Measurements from ENCODE around the gene UNC93B1.

The UNC93B1 gene

DNA sequence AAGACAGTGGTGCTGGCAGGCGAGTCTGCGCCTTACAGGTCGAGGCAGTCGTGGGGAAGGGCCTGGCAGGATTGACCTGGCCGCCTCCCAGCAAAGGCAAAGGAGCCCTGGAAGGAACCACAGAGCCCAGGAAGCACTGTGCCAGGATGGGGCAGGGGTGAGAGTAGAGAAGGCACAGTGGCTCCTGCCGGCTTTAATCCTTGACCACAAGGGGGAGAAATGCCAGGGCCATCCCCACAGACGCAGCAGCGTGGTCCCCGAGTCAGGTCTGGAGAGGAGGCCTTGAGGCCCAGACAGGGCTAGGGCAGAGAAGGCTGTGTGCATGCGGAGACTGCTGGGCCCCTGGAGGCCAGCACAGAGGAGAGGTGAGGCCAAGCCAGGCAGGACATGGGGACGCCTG is 16.7 kb upstream of the UNC93B1 start:
- DNase-seq = no peak

DNA sequence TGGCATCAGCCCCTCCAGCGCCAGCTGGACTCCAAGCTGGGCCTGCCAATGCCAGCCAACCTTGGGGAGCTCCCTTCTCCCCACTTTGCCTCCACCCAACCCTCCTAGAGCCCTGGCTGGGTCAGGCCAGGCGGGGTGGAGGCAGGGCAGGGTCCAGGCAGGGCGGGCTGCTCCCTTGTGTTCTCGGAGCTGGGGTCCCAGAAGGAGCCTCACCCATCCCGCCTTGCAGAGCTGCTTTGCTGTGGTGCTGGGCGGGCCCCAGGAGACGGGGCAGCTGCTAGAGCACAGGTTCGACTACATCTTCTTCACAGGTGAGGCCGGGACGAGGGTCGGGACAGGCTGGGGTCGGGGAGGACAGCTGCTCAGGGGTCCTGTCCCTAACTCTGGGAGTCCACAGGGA is 15.6 kb upstream of the UNC93B1 start:
- no peak for DNase-seq

DNA sequence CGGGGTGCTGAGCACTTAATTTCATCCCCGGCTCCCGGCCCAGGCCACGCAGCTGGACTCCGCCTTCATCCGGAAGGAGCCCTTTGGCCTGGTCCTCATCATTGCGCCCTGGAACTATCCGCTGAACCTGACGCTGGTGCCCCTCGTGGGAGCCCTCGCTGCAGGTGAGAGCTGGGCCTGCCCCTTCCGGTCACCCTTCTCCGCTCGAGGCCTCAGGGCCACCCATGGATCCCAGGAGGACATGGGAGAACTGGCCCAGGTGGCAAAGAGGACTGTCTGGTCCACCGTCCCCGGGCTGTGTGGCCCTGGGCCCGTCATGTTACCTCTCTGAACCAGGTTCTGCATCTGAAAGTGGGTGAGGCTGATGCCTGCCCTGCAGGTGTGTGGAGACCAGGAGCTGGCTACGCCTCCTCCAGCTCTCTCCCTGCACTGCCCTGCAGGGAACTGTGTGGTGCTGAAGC is 14.9 kb upstream of the UNC93B1 start:
- no peak for DNase-seq

DNA sequence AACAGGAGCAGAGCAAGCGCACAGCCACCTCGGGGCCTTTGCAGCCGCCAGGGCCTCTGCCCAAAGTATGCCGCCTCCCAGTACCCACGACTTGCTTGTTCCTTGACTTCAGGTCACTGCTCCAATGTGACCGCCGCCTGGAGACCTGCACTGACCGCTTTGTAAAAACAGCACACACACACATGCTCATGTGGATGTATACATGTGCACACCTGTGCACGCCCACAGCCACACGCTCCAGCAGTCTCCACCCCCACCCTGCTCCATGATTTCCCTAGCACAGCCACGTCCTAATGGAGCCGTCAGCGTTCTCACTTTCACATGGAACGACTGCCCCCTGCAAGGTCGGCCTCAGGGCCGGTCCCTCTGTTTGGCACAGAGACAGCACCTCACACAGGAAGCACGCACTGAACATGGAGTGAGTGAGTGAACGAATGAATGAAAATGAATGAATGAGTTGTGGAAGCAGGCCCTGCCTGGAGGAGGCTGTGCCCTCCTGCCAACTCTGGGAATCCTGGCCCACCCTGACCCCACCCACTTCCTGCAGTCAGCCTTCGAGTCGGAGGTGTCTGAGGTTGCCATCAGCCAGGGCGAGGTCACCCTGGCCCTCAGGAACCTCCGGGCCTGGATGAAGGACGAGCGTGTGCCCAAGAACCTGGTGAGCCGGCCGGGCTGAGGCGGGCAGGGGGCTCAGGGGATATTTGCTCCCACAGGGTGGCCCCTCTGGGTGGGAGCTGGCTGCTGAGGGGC is 14.3 kb upstream of the UNC93B1 start:
- DNase-seq = no peak

DNA sequence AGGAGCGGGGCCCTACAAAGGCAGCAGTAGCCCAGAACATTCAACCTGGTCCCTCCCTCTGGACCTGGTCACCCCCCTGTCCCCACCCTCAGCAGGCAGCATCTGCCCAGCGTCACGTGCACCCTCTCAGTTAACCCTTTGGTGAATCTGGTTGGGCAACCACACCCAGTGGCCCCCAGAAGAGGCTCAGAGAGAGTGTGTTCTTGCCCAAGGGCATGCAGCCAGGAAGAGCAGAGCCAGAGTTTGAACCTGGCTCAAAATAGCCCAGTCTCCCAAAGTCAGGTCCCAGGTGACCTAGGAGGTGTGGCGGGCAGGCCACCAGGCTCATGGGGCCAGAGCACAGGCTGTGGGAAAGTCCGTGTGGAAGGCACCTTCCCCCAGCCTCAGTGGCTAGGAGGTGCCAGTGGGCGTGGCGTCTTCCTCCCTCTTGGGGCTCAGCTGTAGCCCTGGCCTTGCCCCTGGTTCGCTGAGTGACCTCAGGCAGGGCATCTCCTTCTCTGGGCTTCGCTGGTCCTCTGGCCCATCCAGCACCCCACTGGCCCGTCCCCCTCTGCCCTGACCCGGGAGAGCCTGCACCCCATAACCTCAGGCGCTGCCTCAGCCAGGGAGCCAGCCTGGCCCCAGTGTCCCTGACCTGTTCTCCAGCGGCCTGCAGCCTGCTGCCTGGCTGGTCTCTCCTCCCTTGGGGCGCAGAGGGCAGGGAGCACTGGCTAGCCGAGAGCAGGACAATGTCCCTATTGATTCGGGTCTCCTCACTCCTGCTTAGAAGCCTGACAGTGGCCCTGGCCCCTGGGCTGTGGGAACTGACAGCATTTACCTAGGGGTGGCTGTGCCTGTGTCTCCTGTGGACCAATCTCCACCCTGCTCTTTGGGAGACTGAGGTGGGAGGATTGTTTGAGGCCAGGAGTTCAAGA is 13.3 kb upstream of the UNC93B1 start:
- no peak for DNase-seq

DNA sequence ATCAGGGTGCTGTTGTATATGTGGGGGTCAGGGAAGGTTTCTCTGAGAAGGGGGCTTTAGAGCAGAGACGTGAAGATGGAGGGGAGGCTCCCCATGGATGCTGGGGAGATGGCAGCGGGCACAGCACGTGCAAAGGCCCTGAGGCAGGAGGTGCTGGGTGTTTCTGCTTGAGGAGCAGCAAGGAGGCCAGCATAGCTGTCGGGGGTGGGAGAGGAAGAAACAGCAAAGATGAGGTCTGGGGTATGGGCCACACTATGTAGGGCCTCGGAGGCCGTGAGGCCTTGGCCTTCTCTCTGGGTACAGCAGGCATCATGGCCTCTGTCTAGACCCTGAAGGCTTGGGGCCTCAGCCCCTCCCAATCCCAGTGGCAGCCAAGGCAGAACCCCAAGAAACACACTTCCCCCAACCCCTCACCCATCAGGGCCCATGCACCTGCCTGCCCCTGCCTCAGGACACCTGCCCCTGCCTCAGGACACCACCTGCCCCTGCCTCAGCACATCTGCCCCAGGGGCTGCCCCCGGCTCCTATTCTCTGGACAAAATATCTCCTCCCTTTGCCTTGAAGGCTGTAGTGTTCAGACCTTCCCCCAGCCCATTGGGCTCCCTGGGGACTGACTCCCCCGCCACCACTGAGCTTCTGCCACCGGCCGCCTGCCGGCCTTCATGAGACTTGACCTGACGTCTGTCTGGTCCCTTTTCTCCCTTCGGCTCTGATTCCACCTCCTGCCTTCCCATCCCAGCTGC is 12.4 kb upstream of the UNC93B1 start:
- no peak for DNase-seq

DNA sequence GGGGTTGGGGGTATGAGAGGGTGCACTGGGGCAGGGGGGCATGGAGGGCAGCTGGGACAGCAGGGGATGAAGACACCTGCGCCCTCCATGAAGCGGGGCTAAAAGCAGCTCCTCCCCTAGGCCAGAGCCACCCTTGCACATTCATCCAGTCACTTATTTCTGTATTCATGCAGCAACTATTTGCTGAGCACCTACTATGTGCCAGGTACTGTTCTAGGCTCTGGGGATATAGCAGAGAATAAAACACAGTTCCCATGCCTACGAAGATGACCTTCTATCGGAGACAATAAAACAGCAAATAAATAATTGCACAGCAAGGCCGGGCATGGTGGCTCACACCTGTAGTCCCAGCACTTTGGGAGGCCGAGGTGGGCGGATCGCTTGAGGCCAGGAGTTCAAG is 11.6 kb upstream of the UNC93B1 start:
- no peak for DNase-seq

DNA sequence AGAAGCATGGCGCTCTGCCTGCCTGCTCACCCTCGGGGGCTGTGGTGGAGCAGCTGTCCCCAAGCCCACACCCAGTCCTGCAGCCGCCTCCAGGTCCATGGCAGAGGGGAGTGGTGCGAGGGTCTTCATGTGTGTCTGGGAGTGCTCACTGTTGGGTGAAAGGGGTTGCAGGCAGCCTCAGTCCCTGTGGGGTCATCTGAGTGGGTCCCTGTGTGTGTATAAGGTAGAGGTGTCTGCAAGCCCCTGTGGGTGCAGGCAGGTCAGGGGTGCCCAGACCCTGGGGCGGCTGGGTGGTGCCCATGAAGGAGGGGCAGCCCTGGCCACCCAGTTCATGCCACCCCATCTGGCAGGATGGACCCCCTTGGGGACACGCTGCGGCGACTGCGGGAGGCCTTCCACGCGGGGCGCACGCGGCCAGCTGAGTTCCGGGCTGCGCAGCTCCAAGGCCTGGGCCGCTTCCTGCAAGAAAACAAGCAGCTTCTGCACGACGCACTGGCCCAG is 11.1 kb upstream of the UNC93B1 start:
- DNase-seq = no peak

DNA sequence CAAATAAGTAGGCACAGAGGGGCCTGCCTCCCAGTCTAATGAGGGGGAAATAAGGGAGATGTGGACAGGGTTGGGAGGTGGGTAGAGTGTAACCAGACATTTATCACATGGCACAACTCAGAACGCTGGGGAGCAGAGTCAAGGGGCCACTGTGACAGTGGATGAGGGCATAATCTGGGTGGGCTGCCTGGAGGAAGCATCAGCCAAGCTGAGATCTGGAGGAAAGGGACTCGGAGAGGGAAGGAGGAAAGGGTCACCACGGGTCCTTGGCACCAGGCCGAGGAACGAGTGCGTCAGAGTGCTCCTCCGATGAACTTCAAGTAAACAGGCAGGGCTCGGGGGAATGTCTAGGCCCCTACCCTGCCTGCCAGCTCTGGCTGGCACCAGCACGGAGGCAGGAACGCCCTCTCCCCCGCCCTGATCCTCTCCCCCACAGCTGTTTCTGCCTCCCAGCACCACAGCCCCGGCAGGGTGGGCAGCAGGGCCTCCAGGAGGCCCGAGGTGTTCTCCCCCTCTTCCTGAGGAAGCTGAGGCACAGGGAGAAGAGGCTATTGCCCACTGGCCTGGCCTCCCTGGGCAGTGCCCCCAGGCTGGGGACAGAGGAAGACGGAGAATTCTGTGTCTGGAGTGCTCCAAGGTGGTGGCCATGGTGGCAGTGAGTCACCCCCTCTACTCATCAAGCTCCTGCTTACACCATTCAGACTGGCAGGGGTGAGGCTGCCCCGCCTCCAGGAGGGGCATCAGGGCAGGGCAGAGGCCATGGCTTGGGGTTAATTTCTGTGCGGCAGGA is 10.5 kb upstream of the UNC93B1 start:
- DNase-seq = no peak

DNA sequence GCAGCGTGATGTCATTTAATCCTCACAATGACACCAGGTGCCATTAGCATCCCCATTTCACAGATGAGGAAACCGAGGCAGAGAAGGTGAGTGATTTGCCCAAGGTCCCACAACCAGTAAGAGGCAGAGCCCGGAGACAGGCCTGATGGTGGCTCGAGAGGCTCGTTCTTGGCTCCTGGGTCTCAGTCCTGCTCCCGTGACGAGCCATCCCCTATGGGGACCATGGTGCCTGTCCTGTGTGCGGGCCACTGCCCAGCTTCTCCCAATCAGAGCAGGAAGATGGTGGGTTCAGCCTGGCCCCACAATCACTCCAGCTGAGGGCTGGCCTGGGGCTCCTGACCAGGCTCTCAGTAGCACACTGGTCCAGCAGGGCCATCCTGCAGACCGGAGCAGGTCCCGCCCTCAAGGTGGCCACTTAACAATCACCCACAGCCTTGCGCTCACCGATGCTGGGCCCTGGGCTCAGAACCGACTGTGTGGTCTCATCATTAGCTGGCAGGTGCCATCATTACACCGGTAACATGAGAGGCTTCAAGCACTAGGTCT is 9.8 kb upstream of the UNC93B1 start:
- no peak for DNase-seq

DNA sequence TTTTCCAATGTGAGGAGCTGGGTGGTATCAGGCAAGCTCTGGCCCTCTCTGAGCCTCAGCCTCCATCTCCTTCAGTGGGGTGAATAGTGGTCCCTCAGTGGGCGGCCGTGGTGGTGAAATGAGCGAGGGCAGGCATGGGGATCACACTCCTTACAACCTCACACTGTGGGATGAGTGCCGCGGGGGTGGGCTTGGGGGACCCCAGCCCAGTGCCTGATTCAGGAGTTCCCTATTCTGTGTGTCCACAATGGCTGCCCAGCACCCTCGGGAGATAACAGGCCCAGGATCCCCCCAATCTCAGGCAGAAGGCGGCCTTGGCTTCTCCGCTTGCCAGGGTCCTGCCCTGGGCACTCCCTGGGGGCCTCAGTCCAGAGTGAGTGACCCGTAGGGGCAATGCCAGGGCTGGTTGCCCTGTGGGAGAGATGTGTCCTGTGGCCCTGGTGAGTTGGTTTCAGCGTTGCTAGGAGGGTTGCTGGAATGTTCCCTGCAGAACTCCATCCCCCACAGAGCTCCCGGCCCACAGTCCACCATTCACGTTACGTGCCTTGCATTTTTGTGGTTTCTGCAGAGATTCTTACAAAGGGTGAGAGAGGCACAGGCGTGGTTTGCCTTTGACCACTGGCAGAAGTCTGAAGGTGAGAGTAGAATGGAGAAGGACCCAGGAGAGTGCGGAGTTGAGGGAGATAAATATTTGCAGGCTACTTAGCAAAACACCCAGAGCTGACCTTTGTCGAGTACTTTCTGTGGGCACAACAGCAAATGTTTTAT is 9.1 kb upstream of the UNC93B1 start:
- no peak for DNase-seq

DNA sequence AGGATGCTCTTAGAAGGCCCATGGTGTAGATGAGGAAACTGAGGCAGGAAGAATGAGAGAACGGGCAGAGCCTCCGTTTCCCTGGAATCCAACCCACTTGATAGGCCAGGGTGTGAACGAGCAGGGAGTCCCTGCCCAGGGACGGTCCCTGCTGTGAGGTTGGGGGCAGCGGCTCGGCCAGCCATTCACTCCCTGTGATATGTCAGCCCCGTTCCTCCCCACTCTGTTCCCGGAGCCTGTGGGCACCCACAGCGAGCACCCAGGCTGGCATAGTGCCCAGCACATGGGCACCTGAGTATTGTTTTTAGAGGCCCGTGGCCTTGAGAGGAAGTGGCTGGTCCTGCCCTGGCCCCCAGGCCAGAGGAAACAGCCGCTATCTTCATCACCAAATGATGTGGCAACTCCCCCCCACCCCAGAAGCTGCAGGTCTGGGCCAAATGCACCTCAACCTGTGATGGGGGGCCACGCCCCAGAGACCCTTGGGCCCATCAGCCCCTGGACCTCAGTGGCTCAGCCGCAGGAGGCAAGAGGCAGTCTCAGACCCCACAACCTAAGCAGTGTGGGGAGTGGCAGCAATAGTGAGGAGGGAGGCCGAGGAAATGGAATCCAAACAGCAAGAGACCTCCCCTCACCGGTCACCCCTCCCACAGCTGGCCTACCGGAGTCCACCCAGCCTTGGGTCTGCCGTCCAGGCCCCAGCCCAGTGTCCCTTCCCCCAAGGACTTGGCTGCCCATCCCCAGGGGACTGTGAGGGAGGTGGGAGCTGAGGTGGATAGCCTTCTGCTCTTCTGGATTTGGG is 8.3 kb upstream of the UNC93B1 start:
- no peak for DNase-seq

DNA sequence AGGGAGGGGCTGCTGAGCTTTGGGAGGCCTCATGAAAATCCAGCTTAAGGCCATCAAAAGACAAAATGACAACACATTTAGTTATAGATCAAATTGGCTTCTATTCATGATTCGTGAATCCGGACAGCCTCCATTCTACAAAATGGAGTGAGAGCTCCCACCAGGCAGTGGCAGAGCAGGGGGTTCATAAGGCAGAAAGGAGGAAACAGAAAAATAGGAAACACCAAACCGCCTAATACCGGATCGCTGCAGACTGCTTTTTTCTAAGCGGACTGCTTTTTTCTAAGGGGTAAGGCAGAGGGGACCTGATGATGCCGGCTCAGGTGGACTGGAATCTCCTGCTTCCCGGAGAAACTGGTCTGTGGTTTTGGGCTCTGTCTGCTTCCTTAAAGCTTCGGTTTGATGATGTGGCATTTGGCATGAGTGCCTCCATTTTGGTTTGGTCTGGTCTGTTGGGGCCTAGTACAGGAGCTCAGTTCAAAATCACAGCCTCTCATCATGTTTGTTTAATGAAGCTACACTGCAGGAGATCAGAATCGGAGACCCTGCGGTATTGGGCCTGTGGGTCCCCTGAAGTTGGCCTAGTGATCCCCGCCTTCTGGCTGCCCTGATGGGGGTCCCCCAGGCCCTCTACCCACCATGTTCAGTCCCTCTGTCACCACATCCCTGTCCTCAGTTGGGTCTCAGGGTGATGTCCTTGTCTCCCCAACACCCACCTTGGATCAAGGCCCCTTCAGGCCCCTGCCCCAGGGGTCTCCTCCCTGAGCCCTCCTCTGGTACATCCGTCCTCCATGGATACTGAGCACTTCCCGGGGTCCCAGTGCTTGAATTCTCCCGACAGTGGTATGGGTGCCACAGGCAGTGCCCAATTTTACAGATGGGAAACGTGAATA is 7.4 kb upstream of the UNC93B1 start:
- no peak for DNase-seq

DNA sequence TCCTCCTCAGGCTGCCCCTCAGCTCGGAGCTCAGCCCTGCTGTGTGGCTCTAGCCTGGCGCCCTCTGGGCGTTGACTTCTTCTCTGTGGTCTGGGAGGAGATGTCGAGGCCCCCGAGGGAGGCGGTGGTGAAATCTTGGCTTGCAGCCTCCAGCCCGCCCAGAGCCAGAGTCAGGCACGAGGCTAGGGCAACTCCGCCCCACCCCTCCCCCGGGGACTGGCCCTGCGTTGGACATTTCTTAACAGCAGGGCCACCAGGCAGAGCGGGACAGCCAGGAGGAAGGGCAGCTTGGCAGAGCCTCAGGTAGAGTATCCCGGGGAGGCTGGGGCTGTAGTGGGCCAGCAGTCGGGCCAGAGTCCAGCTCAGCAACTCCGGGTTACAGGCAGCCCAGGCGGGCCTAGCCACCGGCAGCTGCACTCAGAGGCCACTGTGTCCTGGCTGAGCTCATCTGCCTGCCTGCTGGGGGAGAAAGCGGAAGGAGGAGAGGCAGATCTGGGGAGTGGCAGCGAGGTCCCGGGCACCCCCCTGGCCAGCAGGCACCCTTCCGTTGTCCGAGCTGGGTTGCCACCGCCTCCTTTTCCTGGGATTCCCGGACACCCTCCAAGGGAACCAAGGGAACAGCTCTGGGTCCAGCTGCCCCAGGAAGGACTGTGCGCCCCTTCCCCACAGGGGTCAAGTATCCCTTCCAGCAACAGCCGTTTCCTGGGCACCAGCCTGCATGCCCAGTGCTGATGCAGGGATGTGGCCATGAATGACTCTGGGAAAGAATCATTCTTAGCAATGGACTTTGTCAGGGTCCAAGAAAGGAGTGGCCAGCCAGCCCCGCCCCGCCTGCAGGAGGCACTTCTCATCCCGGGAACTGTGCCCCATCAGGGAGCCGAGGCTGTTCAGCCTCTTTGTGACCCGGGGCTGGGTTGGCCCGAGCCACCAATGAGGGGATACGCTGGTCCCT is 6.5 kb upstream of the UNC93B1 start, which contains the start of gene ALDH3B1:
TSS of gene ALDH3B1 (plus strand) at position 238 of the 952 bp plus-strand sequence. CDS start 4,971 bp downstream, outside the sequence.
- no peak for DNase-seq

DNA sequence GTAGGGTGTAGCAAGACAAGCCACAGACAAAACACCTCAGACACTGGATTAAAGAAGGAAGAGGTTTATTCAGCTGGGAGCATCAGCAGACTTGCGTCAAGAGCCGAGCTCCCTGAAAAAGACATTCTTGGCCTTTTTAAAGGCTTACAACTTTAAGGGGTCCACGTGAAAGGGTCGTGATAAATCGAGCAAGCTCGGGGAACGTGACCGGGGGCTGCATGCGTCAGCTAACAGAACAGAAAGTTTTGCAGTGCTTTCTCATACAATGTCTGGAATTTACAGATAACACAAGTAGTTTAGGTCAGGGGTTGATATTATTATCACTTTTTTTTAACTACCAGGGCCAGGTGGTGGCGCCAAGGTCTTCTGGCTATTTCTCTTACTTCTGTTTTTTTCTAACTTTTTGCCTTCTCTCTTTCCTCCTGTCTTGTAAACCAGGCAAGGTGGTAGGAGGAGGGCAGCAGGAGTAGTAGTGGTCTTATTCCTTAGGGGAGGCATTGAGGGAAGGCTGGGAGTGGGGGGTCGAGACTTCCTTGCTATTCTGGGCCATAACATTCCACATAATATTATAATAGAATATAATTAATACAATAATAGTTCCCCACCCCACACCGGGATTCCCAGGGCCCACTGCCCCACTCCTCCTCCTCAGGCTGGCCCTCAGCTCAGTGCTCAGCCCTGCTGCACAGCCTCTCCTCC is 5.6 kb upstream of the UNC93B1 start:
- DNase-seq = no peak

DNA sequence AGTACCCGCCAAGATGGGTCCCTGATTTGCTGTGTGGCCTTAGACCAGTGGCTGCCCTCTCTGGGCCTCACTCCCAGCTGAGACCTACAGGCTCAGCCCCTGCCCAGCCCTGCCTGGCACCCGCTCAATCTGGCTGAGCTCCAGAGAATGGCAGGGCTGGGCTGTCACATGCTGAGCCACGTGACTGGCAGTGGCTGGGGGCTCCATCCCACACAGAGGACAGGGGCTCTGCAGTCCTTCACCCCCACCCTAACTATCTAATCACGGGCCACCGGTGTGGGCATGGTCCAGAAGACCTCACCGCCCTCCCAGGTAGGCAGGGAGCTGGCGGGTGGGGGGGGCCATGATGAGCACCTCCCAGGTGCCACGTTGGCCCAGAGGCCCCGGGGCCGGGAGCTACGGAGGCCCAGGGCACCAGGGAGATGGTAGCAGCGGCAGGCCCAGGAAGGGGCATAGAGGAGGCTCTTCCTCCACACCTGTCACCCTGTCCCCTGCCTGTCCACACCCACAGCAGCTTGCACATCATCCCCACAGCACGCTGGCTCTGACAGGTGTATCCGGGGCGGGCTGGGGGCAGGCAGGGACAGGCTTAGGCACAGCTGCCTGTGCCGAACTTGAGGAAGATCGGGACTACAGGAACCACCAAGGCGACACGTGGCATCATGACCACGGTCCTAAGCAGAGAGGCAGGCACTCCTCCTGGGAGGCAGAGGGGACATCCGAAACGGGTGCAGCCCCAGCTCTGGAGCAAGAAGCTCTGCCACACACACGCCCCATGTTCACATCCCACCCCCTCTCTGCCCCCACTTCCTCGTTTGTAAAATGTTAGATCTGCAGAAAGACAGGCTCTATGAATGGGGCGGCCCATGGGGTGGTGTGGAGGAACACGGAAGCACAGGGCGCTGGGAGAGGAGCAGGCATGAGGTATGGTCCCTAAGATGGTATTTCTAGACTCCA is 4.8 kb upstream of the UNC93B1 start:
- DNase-seq = peak; percentile 41 to 75

Measured in NCI-H2081 (cell line).